ENCODE measurements around the gene SLC16A13. TPM values are rescaled to one million over a fixed set of nuclear protein-coding genes. Genes with fewer than 3 reads are reported as not detected.

Gene SLC16A13
- total RNA-seq, 4 donors from 2014 or later: 0.22 to 1.8 (median 1.1) TPM

GRCh38 chr17:6998855-6999508, 36.8 kb upstream of the SLC16A13 start:
- Histone ChIP-seq H3K4me1 (peaks cover 0 to 15% (median 4%) of the 10 kb centered on the region in 4 donors), H3K36me3 (peaks cover 3 to 72% (median 7%) of the 10 kb centered on the region in 3 donors), H3K4me3 (no peak overlapping the region), H3K27me3 (peaks cover 0 to 7% of the 10 kb centered on the region in 2 donors), H3K9me3 (no peaks in the 10 kb centered on the region), H3K27ac (no peak overlapping the region)
- no peak for TF ChIP-seq POLR2A (IDR thresholded peaks at IDR 0.05)
- TF ChIP-seq EP300 (IDR thresholded peaks at IDR 0.05): no peak
- 82% methylated on average over 11 of the region's 11 CpGs for WGBS, 2 donors
- DNase-seq (ENCODE audit: low spot score in 2 of 2): no peak

- H3K36me3 ChIP-seq: peaks cover 3 to 74% (median 7%) of the 10 kb centered on the region in 3 donors
- DNase-seq (ENCODE audit: low spot score in 2 of 2): no peak
Observed at GRCh38 chr17:7001318-7001961, 34.4 kb upstream of the SLC16A13 start.

GRCh38 chr17:7002288-7003047, 33.3 kb upstream of the SLC16A13 start:
- WGBS, 2 donors: 91 to 95% methylated on average over 6 of the region's 6 CpGs
- no peak for DNase-seq (ENCODE audit: low spot score in 2 of 2)
- TF ChIP-seq CTCF (IDR thresholded peaks at IDR 0.05): no peak
- no peak for TF ChIP-seq EP300 (IDR thresholded peaks at IDR 0.05)
- no peak for TF ChIP-seq POLR2A (IDR thresholded peaks at IDR 0.05)

More at GRCh38 chr17:7001318-7001961, 34.4 kb upstream of the SLC16A13 start:
- Histone ChIP-seq H3K27ac (no peak overlapping the region), H3K4me1 (peaks cover 0 to 5% (median 0%) of the 10 kb centered on the region in 4 donors), H3K4me3 (no peak overlapping the region), H3K27me3 (no peaks in the 10 kb centered on the region), H3K9me3 (no peaks in the 10 kb centered on the region)
- WGBS, 2 donors: 69 to 70% methylated on average over 10 of the region's 10 CpGs
- TF ChIP-seq POLR2A (IDR thresholded peaks at IDR 0.05): no peak
- TF ChIP-seq CTCF (IDR thresholded peaks at IDR 0.05): peak; percentile 12 to 28 (median 20)

GRCh38 chr17:7003745-7004144, 32.1 kb upstream of the SLC16A13 start:
- WGBS, 2 donors: 96 to 97% methylated on average over 2 of the region's 2 CpGs
- no peak overlapping the region for H3K27ac ChIP-seq

More at GRCh38 chr17:7002288-7003047, 33.3 kb upstream of the SLC16A13 start:
- Histone ChIP-seq H3K27me3 (no peaks in the 10 kb centered on the region), H3K27ac (no peak overlapping the region), H3K4me3 (no peak overlapping the region), H3K9me3 (no peaks in the 10 kb centered on the region), H3K36me3 (peaks cover 3 to 74% (median 7%) of the 10 kb centered on the region in 3 donors), H3K4me1 (no peaks in the 10 kb centered on the region)

More at GRCh38 chr17:7003745-7004144, 32.1 kb upstream of the SLC16A13 start:
- H3K4me1 ChIP-seq: peaks cover 0 to 3% (median 0%) of the 10 kb centered on the region in 4 donors
- peaks cover 3 to 70% (median 7%) of the 10 kb centered on the region in 3 donors for H3K36me3 ChIP-seq
- no peaks in the 10 kb centered on the region for H3K27me3 ChIP-seq
- TF ChIP-seq EP300 (IDR thresholded peaks at IDR 0.05): no peak
- no peak for TF ChIP-seq CTCF (IDR thresholded peaks at IDR 0.05)
- no peak overlapping the region for H3K4me3 ChIP-seq
- H3K9me3 ChIP-seq: no peaks in the 10 kb centered on the region
- DNase-seq (ENCODE audit: low spot score in 2 of 2): no peak

All from tibial nerve (tissue), 4 donors.